ENCODE data around the gene YWHAG. TPM values are rescaled to one million over a fixed set of nuclear protein-coding genes. Genes with fewer than 3 reads are reported as not detected.
"Not testable (repeated sequence)": the region's sequence is repeated elsewhere in the genome, so short reads cannot be mapped to it uniquely, and the experiment has no call there.

YWHAG gene
- total and polyA plus RNA-seq, 2 of the 13 experiments (the other 11 are each of a cell fraction or from before 2014, with no cell fraction given) = 36.9 to 67.5 TPM

DNA sequence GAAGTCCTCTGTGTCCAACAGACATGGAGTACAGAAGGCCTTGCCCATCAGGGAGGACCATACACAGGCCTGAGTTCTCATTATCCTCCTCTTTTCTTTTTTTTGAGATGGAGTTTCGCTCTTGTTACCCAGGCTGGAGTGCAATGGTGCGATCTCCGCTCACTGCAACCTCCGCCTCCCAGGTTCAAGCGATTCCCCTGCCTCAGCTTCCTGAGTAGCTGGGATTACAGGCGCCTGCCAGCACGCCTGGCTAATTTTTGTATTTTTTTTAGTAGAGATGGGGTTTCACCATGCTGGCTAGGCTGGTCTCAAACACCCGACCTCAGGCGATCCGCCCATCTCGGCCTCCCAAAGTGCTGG lies 36.8 kb upstream of the YWHAG start:
- H3K27me3 ChIP-seq (ENCODE audit: control insufficient read depth in 1 of 2, insufficient read depth in 2 of 2, low read length in 2 of 2); in situ Hi-C loops (cut with HindIII; ENCODE audit: extremely low pct_ligation_motif_present, low pct_unique_long_range_greater_than_20kb); H3K27ac ChIP-seq (ENCODE audit: extremely low read length, insufficient read depth, low read length); DNase-seq (ENCODE audit: low spot score); H2AFZ ChIP-seq (ENCODE audit: low read length); H3K36me3 ChIP-seq (replicated peaks in 1 of 2; ENCODE audit: control insufficient read depth in 1 of 2, insufficient read depth in 2 of 2, low read length in 2 of 2); H3K4me2 ChIP-seq (ENCODE audit: low read depth, low read length); intact Hi-C loops (cut with micrococcal nuclease; ENCODE audit: unreplicated experiment); H3K4me3 ChIP-seq (replicated peaks in 1 of 3; ENCODE audit: insufficient read depth in 1 of 3, low read depth in 2 of 3, low read length in 3 of 3); H3K9ac ChIP-seq (ENCODE audit: insufficient read depth, low read depth, low read length); BruUV-seq (replicated peaks); H3K79me2 ChIP-seq (ENCODE audit: insufficient read depth, low read length); ATAC-seq; CTCF ChIA-PET (ENCODE audit: low intra/inter-chr PET ratio, low total read pairs); FAIRE-seq; H3K9me3 ChIP-seq (ENCODE audit: low read length); H4K20me1 ChIP-seq (ENCODE audit: insufficient read depth, low read length): not testable (repeated sequence)
- H3K4me1 ChIP-seq (ENCODE audit: insufficient read depth, low read length) = peaks cover 42% of the 10 kb centered on the region
- 92% methylated on average over 11 of the region's 11 CpGs for WGBS (ENCODE audit: low lambda C conversion rate)
- POLR2A ChIA-PET = interaction anchor here (1.4 to 2.0 kb wide), 2 partner anchors 13 to 35 kb away, joined by 4 to 19 read pairs; partner anchors contain the start of gene SSC4D

DNA sequence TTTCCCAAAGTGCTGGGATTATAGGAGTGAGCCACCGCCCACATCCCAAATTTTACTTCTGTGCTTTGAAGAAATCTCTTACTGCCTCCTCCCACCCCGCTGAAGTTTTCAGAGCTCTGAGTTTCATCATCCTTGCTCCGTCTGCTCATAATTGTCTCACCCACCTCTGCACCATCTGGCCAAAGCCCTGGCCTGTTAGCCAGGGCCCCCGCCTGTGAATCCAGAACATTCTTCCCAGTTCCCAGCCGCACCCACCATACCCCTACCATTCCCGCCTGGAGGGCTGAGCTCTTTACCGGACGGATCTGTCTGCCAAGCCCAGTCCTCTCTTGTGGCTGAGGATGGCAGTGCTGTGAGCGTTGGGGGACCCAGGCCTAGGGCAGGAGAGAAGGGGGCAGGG lies 36.2 kb upstream of the YWHAG start:
- intact Hi-C loops (cut with micrococcal nuclease; ENCODE audit: unreplicated experiment) = no loop called here
- TF ChIP-seq ZNF121 (CRISPR knock-in tag; IDR thresholded peaks at IDR 0.05) = no peak
- no peak for TF ChIP-seq PHF21A (CRISPR knock-in tag; IDR thresholded peaks at IDR 0.05)
- no peak for TF ChIP-seq HMG20A (CRISPR knock-in tag; IDR thresholded peaks at IDR 0.05; ENCODE audit: borderline replicate concordance)
- TF ChIP-seq, protein P1, sequence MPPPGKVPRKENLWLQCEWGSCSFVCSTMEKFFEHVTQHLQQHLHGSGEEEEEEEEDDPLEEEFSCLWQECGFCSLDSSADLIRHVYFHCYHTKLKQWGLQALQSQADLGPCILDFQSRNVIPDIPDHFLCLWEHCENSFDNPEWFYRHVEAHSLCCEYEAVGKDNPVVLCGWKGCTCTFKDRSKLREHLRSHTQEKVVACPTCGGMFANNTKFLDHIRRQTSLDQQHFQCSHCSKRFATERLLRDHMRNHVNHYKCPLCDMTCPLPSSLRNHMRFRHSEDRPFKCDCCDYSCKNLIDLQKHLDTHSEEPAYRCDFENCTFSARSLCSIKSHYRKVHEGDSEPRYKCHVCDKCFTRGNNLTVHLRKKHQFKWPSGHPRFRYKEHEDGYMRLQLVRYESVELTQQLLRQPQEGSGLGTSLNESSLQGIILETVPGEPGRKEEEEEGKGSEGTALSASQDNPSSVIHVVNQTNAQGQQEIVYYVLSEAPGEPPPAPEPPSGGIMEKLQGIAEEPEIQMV (CRISPR knock-in tag; IDR thresholded peaks at IDR 0.05; ENCODE audit: low read depth) = no peak
- TF ChIP-seq AGO2 (optimal IDR thresholded peaks at IDR 0.05; ENCODE audit: low read depth, low read length) = peak; percentile 85
- TF ChIP-seq, protein P2, sequence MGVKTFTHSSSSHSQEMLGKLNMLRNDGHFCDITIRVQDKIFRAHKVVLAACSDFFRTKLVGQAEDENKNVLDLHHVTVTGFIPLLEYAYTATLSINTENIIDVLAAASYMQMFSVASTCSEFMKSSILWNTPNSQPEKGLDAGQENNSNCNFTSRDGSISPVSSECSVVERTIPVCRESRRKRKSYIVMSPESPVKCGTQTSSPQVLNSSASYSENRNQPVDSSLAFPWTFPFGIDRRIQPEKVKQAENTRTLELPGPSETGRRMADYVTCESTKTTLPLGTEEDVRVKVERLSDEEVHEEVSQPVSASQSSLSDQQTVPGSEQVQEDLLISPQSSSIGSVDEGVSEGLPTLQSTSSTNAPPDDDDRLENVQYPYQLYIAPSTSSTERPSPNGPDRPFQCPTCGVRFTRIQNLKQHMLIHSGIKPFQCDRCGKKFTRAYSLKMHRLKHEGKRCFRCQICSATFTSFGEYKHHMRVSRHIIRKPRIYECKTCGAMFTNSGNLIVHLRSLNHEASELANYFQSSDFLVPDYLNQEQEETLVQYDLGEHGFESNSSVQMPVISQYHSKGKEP (CRISPR knock-in tag; IDR thresholded peaks at IDR 0.05) = no peak
- no peak for TF ChIP-seq ZNF282 (IDR thresholded peaks at IDR 0.05; ENCODE audit: partially characterized antibody)
- TF ChIP-seq FOXC1 (CRISPR knock-in tag; IDR thresholded peaks at IDR 0.05; ENCODE audit: borderline replicate concordance) = no peak
- TF ChIP-seq, protein P3, sequence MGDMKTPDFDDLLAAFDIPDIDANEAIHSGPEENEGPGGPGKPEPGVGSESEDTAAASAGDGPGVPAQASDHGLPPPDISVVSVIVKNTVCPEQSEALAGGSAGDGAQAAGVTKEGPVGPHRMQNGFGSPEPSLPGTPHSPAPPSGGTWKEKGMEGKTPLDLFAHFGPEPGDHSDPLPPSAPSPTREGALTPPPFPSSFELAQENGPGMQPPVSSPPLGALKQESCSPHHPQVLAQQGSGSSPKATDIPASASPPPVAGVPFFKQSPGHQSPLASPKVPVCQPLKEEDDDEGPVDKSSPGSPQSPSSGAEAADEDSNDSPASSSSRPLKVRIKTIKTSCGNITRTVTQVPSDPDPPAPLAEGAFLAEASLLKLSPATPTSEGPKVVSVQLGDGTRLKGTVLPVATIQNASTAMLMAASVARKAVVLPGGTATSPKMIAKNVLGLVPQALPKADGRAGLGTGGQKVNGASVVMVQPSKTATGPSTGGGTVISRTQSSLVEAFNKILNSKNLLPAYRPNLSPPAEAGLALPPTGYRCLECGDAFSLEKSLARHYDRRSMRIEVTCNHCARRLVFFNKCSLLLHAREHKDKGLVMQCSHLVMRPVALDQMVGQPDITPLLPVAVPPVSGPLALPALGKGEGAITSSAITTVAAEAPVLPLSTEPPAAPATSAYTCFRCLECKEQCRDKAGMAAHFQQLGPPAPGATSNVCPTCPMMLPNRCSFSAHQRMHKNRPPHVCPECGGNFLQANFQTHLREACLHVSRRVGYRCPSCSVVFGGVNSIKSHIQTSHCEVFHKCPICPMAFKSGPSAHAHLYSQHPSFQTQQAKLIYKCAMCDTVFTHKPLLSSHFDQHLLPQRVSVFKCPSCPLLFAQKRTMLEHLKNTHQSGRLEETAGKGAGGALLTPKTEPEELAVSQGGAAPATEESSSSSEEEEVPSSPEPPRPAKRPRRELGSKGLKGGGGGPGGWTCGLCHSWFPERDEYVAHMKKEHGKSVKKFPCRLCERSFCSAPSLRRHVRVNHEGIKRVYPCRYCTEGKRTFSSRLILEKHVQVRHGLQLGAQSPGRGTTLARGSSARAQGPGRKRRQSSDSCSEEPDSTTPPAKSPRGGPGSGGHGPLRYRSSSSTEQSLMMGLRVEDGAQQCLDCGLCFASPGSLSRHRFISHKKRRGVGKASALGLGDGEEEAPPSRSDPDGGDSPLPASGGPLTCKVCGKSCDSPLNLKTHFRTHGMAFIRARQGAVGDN (CRISPR knock-in tag; IDR thresholded peaks at IDR 0.05) = peak; percentile 16; the same call in 1 of the 2 replicates
- peak; percentile 34 for TF ChIP-seq AGO1 (IDR thresholded peaks at IDR 0.05; ENCODE audit: low read depth, low read length, poor library complexity, severe bottlenecking)
- no peak for TF ChIP-seq RBAK (CRISPR knock-in tag; IDR thresholded peaks at IDR 0.05)

More for the DNA sequence above, 36.2 kb upstream of the YWHAG start:
- peaks cover 42% of the 10 kb centered on the region for H3K4me1 ChIP-seq (ENCODE audit: insufficient read depth, low read length)
- no peak for FAIRE-seq
- H3K9ac ChIP-seq (ENCODE audit: insufficient read depth, low read depth, low read length) = no peak overlapping the region
- no TSS peak for BruUV-seq (replicated peaks)
- H3K27me3 ChIP-seq (ENCODE audit: control insufficient read depth in 1 of 2, insufficient read depth in 2 of 2, low read length in 2 of 2) = no peaks in the 10 kb centered on the region
- CTCF ChIA-PET (ENCODE audit: low intra/inter-chr PET ratio, low total read pairs) = no interaction called here
- DNase-seq (ENCODE audit: low spot score) = no peak
- no peak overlapping the region for H3K4me3 ChIP-seq (replicated peaks in 1 of 3; ENCODE audit: insufficient read depth in 1 of 3, low read depth in 2 of 3, low read length in 3 of 3)
- no peak for ATAC-seq
- in situ Hi-C loops (cut with HindIII; ENCODE audit: extremely low pct_ligation_motif_present, low pct_unique_long_range_greater_than_20kb) = no loop called here
- WGBS (ENCODE audit: low lambda C conversion rate) = 84% methylated on average over 9 of the region's 9 CpGs
- POLR2A ChIA-PET = interaction anchor here (1.4 to 2.8 kb wide), 3 partner anchors 13 to 36 kb away, joined by 4 to 19 read pairs (median 15); partner anchors contain the start of genes SSC4D and YWHAG
- no peaks in the 10 kb centered on the region for H4K20me1 ChIP-seq (ENCODE audit: insufficient read depth, low read length)
- H3K4me2 ChIP-seq (ENCODE audit: low read depth, low read length) = no peak overlapping the region
- H2AFZ ChIP-seq (ENCODE audit: low read length) = no peak overlapping the region
- H3K36me3 ChIP-seq (replicated peaks in 1 of 2; ENCODE audit: control insufficient read depth in 1 of 2, insufficient read depth in 2 of 2, low read length in 2 of 2) = peaks cover 0 to under 1% of the 10 kb centered on the region in 2 experiments; a peak in 1 of 5 replicates
- H3K79me2 ChIP-seq (ENCODE audit: insufficient read depth, low read length) = no peaks in the 10 kb centered on the region
- H3K9me3 ChIP-seq (ENCODE audit: low read length) = no peaks in the 10 kb centered on the region
- H3K27ac ChIP-seq (ENCODE audit: extremely low read length, insufficient read depth, low read length) = no peak overlapping the region
